Measurements from ENCODE around the gene TAOK2.

The TAOK2 gene

DNA sequence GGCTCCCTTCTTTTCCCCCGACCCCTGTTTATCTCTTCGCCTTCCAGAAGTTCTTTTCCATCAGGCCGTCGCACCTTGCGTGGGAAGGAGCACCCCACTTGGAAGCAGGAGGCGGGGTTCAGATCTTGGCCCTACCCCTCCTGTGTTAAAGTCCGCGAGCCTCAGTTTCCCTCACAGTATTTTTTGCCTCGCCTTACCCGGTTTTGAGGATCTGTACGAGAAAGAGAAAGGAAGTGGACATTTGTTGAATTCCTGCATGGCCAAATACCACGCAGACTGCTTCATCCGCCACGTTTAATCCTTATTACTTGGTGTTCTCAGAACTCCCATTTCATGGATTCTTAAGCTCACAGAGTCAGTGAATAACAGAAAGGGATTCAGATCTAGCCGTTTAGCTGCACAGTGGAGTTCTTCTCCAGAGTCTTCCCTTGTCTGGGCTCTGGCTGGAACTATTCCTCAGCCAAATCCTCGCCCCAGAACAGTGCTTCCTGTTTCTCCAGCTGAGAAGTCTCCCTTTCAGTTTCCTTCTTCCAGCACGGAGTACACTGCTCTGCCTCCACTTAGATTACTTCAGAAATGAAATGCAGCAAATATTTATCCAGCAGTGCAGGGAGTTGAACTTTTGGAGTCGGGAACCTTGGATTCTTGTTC, 11.2 kb upstream of the TAOK2 start:
- FAIRE-seq (no peak), DNase-seq (ENCODE audit: extremely low spot score, insufficient read length, low read depth) (no peak)

DNA sequence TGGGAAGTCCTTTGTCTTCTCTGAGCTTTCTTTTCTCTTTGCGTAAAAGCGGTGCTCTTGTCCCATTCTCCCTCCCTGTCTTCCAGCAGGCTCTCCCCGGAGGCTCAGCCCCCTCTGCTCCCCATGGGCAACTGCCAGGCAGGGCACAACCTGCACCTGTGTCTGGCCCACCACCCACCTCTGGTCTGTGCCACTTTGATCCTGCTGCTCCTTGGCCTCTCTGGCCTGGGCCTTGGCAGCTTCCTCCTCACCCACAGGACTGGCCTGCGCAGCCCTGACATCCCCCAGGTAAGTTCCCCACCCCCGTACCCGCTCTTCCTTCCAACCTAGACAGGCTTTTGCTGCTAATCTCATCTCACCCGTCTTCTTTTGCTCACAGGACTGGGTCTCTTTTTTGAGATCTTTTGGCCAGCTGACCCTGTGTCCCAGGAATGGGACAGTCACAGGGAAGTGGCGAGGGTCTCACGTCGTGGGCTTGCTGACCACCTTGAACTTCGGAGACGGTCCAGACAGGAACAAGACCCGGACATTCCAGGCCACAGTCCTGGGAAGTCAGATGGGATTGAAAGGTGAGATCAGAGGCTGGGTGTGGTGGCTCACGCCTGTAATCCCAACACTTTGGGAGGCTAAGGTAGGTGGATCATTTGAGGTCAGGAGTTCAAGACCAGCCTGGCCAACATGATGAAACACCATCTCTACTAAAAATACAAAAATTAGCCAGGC, 10.5 kb upstream of the TAOK2 start:
- DNase-seq (ENCODE audit: extremely low spot score, insufficient read length, low read depth) (no peak), FAIRE-seq (no peak)

DNA sequence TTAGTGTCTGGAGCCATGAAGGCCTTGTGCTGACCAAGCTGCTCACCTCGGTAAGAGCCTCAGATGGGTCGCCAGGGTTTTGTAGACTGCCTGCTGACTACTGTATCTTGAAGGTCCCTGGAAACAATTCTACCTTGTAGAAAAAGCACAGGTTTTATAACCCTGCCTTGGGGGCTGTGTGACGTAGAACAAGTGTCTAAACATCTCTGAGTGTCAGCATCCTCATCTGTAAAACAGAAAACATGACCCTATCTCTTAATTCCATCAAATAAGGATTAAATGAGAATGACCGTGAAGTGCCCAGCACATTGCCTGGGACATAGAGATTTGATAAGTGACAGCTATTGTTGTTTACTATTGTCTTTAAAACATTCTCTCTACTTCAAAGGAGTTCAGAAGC, 5.5 kb upstream of the TAOK2 start:
- FAIRE-seq = no peak
- no peak for DNase-seq (ENCODE audit: extremely low spot score, insufficient read length, low read depth)

DNA sequence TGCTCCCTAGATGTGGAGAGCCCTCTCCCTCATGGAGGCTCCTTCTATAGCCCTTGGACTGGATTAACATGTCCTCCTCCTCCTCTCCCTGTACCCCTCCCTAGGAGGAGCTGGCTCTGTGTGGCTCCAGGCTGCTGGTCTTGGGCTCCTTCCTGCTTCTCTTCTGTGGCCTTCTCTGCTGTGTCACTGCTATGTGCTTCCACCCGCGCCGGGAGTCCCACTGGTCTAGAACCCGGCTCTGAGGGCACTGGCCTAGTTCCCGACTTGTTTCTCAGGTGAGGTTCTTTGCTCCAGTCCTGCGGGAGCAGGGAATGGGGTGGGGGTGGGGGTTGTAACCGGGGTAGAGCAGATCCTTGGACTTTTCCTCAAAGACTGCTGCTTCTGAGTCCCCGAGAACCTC, 2.4 kb upstream of the TAOK2 start:
- DNase-seq (ENCODE audit: extremely low spot score, insufficient read length, low read depth) = no peak
- no peak for FAIRE-seq

DNA sequence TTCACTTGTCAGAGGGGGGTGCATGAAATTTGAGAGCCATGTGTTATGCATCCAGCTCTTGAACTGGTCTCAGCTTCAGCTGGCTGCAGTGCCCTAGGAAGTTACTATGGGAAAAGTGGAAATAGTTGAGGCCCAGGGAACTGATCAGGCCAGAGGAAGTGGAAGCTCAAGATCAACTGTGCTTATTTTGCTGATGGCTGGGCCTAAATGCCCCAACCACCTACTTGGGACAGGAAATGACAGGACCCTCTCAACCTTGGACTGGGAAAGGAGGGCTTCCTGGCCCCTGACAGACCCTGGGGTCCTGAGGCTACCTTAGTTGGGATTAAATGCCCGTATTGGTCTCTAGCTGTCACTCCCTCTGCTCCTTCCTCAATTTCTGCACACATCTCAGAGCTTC, 1.2 kb upstream of the TAOK2 start:
- FAIRE-seq = no peak
- DNase-seq (ENCODE audit: extremely low spot score, insufficient read length, low read depth) = no peak

DNA sequence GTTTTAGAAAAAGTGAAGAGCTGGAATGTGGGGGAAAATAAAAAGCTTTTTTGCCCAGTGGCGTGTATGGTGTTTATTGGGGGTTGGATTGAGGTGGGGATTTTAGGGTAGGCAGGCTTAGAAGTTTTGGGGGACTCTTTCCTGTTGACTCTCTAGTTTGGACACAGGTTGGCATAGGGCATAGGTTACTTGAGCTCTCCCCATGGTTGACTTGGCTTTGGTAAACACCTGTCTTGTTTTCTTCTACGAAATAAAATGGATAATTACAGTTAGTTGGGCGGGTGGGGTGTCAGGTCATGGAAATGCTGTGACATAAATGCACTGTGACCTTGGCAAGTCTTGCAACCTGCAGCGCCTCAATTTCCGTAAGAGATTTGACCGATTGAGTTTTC, 680 bp upstream of the TAOK2 start:
- no peak for DNase-seq (ENCODE audit: extremely low spot score, insufficient read length, low read depth)
- FAIRE-seq = no peak

DNA sequence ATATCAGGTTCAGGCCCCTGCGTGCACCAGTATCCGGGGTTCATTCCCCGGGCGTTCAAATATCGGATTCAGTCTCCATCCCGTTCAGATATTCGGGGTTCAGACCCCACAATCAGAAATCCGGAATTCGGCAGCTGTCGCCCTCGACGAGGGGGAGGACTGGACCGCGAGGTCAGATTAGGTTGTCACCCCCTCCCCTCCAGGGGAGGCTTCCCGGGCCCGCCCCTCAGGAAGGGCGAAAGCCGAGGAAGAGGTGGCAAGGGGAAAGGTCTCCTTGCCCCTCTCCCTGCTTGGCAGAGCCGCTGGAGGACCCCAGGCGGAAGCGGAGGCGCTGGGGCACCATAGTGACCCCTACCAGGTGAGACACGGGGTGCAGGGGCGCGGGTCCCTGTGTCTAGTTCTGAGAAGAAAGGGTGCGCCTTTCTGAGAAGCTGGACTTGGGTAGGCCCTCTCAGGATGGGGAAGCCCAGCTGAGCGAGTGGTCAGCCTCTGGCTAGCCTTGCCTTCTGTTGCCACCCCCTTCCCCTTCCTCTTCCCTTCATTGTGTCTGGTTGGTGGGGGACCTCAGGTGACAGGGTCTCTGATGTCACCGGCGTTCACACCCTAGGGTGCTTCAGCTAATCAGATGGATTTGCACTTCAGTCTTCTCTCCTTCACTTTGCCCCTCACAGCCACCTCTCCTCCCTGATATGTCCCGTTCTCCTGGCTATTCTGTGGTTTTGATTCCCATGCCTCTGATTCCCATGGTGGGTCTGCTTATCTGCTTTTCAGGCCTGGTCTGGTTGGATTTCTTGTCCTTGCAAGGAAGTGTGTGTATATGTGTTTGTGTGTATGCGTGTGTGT, 844 bp downstream of the TAOK2 start:
- DNase-seq (ENCODE audit: extremely low spot score, insufficient read length, low read depth) = no peak
- FAIRE-seq = no peak

DNA sequence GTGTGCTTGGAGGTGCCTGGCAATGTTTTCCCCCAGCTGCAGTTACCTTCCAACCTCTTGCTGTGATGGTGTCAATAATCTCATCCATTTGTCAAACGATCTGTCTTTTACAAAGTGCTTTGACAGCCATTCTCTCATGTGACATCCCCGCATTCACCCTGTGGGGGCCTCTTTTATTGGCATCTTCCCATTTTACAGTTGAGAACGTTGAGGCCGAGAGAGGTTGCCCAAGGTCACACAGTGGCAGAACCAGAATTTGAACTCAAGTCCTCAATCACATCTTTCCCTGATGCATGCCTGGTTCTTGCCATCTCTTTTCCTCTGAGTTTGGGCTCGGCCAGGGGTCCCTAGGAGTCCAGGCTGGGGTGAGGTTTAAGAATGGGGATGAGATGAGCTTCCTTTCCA, 1.5 kb downstream of the TAOK2 start:
- FAIRE-seq = no peak
- DNase-seq (ENCODE audit: extremely low spot score, insufficient read length, low read depth) = no peak

DNA sequence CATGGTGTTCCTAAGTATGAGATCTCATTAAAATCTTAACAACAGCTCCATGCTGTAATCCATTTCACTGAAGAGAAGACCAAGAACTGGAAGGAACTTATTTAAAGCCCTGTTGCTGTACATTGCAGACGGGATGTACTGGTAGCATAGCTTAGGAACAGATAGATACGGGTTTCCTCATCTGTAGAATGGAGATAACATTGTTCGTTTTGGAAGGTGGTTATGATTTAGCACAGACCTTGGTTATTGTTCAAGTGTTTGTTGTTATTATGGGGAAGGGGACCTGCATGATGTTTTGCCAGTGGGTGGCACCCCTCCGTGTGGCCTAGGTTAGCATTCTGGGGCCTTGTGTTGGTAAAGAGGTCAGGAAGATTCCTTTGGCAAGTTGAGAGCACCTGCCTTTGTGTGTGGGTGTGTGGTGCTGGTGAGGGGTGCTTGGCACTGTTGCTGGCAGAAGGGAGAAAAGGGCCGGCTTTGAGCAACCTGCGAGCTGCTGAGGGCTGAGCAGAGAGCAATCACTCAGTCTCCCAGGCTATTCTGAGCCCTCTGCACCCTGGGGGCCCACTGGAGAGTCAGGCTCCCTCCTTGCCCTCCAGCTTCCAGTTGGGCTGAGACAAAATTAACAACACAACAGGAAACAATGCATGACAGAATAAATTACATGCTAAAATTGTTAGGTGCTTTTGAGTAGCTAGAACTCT, 2.3 kb downstream of the TAOK2 start:
- FAIRE-seq = no peak
- DNase-seq (ENCODE audit: extremely low spot score, insufficient read length, low read depth) = no peak

DNA sequence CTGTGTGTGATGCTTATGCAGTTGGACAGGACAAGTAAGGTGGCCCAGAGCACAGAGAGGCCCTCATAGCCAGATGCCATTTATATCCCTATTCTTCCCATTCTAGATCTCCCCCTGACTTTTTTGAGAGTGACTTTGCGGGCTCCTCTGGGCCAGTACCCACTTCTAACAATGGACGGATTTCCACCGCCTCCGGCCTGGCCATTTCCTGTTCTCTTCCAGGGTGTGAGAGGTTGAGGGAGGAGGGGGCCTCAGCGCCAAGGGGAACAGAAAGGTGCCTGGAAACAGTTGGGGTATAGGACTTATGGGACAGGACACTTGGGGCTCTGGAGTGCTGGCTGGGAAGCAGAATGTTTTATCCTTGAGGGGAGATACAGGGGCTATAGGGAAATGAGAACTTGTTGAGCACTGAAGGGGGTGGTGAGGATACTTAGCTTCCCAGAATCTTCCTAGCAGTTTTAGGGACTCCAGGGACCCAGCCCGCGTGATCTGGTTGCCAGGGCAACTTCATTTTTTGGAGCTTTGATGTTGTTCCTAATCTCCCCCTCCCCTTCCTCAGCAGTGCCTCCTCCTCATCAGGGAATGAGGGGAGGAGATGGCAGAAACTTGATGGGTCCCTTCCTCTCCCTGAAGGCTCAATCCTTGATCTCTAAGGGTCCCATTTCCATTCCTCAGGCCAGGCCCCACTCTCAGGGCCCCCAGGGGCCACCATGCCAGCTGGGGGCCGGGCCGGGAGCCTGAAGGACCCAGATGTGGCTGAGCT, 3.6 kb downstream of the TAOK2 start:
- FAIRE-seq (no peak), DNase-seq (ENCODE audit: extremely low spot score, insufficient read length, low read depth) (no peak)

DNA sequence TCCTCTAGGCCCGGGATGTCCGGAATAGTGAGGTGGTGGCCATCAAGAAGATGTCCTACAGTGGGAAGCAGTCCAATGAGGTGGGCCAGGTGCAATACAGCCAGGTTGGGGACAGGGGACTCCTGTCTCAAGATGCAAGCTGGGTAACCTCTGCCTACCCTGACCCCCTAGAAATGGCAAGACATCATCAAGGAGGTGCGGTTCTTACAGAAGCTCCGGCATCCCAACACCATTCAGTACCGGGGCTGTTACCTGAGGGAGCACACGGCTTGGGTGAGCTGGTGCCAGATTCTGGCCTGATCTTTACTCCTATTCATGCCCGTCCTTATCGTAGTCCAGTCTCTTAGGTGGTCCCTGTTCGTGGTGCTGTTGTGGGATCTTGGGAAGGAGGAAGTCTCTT, 4.4 kb downstream of the TAOK2 start:
- no peak for FAIRE-seq

DNA sequence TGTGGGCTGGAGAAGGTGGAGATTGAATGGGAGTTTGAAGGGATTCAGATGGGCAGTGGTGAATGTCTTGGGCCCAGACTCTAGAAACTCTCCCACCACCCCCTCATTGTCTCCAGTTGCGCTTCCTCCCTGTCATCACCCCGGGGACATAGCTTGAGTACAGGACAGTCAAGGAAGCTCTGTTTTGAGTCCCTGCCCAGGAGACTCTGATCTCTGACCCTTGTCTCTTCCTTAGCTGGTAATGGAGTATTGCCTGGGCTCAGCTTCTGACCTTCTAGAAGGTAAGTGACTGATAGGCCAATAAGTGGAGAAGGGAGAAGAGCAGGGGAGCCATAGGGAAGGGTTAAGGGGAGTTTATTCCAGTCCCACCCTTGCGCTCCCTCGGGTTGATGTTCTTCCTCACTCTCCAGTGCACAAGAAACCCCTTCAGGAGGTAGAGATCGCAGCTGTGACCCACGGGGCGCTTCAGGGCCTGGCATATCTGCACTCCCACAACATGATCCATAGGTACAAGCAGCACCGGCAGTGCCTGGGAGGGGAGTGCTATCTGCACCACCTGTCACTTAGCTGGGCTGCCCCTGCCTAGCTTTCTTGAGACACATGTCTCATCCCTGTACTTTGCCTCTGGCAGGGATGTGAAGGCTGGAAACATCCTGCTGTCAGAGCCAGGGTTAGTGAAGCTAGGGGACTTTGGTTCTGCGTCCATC, 5.0 kb downstream of the TAOK2 start:
- DNase-seq (ENCODE audit: extremely low spot score, insufficient read length, low read depth) (no peak), FAIRE-seq (no peak)

More for the DNA sequence above, 4.4 kb downstream of the TAOK2 start:
- DNase-seq (ENCODE audit: extremely low spot score, insufficient read length, low read depth) = no peak

DNA sequence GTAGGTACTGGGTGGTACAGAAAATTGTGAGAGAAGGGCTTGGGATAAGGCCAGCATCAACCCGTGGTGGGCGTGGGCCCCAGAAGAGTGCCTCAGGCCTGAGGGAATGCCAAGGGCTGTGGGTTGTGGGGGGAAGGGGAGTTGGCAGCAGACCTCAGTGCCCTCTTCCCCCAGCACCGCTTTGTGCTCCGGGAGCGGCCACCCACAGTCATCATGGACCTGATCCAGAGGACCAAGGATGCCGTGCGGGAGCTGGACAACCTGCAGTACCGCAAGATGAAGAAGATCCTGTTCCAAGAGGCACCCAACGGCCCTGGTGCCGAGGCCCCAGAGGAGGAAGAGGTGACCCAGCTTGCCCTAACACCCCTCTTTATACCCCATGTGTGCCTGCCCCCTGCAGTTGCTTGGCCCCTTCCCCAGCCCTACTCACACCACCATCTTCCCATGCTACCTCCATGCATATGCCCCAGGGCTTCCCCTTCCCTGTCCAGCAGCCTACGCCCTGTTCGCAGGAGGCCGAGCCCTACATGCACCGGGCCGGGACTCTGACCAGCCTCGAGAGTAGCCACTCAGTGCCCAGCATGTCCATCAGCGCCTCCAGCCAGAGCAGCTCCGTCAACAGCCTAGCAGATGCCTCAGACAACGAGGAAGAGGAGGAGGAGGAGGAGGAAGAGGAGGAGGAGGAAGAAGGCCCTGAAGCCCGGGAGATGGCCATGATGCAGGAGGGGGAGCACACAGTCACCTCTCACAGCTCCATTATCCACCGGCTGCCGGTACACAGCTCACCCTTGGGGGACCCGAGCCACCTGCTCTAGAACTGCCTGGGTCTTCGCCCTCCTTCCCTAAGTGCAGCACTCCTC, 9.1 kb downstream of the TAOK2 start:
- FAIRE-seq (no peak), DNase-seq (ENCODE audit: extremely low spot score, insufficient read length, low read depth) (no peak)

DNA sequence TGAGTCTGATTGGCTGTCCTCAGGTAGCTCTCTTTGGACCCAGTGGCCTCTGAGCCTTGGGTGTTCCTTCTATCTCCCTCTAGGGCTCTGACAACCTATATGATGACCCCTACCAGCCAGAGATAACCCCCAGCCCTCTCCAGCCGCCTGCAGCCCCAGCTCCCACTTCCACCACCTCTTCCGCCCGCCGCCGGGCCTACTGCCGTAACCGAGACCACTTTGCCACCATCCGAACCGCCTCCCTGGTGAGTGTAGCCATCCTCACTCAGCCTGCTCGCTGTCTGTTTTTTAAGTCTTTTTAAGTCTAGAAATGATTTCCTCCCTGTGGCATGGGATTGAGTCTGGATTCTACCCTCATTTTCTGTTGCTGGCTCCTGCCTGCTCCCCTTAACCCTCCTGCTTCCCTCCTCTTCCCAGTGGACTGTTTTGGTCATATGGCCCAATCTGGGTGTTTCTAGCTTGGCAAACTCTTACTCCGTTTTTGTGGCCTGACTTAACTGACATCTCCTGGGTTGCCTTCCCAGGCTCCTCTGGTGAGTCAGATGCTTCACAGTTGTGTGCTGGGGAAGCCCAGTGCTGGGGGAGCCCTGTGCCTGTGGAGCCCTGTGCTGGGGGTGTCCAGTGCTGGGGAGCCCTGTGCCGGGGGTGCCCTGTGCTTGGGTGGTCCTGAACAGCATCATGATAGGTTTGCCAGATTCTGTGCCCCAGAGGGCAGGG, 9.9 kb downstream of the TAOK2 start:
- DNase-seq (ENCODE audit: extremely low spot score, insufficient read length, low read depth) (no peak), FAIRE-seq (no peak)

DNA sequence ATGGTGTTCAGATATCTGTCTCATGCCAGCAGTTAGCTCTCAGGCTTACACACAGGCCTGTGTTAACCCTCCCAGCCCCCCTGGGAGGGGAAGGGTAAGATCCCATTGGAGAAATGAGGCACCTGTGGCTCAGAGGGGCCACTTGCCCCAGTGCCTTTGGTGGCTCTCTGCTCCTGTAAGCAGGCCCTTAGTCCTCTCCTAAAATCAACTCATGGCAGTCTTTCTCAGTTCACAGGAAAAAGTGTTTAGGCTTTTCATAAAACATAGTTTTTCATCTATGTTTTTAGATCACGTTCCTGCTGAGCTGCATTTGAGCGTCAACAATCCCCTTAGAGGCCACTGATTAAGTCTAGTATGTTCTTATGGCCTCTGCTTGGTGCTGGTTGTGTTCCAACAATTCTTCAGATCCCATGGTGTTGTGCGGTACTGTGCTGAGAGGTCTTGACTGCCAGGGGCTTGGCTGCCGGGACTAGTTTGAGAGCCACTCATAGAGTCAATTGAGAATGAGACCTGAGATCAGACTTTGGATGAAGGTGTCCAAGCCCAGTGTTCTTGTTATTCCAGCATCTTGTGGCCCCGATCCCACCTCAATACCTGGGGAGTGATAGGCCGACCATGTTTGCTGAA, 10.6 kb downstream of the TAOK2 start:
- FAIRE-seq = no peak
- no peak for DNase-seq (ENCODE audit: extremely low spot score, insufficient read length, low read depth)

DNA sequence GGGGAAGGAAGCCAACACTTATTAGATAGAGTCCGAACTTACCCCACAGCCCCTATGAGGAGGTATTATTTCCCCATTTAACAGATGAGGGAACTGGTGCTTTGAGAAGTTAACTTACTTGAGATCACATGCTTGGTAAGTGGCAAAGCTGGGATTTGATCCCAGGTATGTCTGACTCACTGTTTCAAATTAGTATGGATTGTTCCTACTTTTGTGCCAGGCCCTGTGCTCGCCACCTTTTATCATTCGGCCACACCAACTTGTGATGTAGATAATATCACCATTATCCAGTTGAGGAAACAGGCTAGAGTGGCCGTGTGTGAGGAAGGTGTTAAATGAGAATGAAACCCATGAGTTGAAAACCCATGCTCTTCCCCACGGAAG, 11.1 kb downstream of the TAOK2 start:
- no peak for FAIRE-seq

DNA sequence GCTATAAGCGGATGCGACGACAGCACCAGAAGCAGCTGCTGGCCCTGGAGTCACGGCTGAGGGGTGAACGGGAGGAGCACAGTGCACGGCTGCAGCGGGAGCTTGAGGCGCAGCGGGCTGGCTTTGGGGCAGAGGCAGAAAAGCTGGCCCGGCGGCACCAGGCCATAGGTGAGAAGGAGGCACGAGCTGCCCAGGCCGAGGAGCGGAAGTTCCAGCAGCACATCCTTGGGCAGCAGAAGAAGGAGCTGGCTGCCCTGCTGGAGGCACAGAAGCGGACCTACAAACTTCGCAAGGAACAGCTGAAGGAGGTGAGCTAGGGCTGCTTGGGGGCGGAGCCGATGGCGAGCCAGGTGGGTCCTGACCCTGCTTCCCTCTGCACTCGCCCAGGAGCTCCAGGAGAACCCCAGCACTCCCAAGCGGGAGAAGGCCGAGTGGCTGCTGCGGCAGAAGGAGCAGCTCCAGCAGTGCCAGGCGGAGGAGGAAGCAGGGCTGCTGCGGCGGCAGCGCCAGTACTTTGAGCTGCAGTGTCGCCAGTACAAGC, 11.7 kb downstream of the TAOK2 start:
- FAIRE-seq (no peak), DNase-seq (ENCODE audit: extremely low spot score, insufficient read length, low read depth) (no peak)

More for the DNA sequence above, 11.1 kb downstream of the TAOK2 start:
- no peak for DNase-seq (ENCODE audit: extremely low spot score, insufficient read length, low read depth)
